ENCODE results near the gene RFX2. TPM values are rescaled to one million over a fixed set of nuclear protein-coding genes. Genes with fewer than 3 reads are reported as not detected.
A peak's percentile ranks its signal among the peaks of the same experiment; 100 is the strongest.

RFX2 gene
- polyA plus RNA-seq, 2 donors = 5.3 to 8.8 TPM

DNA sequence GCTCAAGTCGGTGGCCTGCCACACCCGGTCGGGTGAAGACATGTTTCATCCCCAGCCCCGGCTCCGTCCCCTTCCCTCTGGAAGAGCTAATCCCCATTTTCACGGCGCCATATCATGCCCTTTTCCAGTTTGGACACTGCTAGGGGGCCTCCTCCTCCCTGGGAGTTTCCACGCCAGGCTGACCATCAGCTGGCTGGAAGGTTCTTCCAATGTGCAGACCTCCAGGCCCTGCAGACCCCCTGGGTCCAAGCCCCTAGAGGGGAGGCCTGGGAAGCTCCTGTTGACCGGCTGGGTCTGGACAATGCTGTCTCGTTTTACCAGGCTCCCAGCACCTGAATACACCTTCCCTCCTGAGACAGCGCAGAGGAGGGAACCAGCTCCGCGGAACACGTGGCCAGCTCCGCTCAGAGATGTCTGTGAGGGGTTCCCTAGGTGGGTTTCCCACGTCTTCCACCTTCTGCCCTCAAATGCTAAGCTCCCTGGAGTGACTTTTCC, 87.7 kb downstream of the RFX2 start:
- WGBS, 2 donors = 75 to 76% methylated on average over 16 of the region's 16 CpGs
- no peak overlapping the region for H3K4me3 ChIP-seq (ENCODE audit: low read depth in 1 of 2, low read length in 2 of 2)
- no peaks in the 10 kb centered on the region for H3K27me3 ChIP-seq (ENCODE audit: control insufficient read depth in 1 of 2, insufficient read depth in 2 of 2, low read length in 2 of 2)
- no peaks in the 10 kb centered on the region for H3K9me3 ChIP-seq (ENCODE audit: control insufficient read depth in 2 of 2, insufficient read depth in 1 of 2, low read depth in 1 of 2, low read length in 1 of 2)
- peaks cover 0 to 17% of the 10 kb centered on the region in 2 donors for H3K36me3 ChIP-seq (ENCODE audit: control insufficient read depth in 2 of 2, insufficient read depth in 2 of 2, low read length in 1 of 2)
- no peaks in the 10 kb centered on the region for H3K4me1 ChIP-seq (ENCODE audit: control insufficient read depth in 2 of 2, insufficient read depth in 2 of 2, low read length in 1 of 2)
- peak overlapping the region; percentile 2 to 4 for H3K27ac ChIP-seq (ENCODE audit: low read depth in 2 of 2, low read length in 1 of 2)

DNA sequence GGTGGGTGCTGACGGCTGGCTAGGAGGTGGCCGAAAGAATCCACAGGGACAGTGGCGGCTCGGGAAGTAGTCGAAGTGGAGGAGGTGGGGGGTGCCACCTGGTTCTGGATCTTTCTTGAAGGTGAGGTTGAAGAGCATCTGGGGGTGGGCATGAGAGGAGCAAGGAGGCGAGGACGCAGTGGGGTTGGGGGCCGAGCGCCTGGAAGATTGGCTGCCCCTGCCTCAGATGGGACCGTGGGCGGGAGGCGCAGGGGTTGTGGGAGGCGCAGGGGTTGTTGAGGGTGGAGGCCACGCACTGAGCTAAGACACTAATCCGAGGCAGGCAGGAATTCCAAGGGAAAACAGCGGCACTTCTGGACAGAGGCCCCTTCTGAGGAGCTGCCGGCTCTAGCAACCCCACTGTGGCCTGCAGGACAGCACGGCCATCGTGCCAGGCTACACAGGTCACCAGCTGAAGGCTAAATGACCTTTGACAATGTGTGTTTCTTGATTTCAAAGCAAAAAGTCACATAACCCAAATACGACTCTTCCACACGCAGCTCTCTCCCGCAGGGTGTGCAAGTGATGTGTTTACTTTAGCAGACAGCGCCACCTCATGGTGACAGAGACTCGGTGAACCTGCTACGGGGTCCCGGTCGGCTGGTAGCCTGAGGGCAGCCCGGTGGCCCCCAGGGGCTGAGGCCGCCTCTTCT, 88.3 kb downstream of the RFX2 start:
- no peaks in the 10 kb centered on the region for H3K4me1 ChIP-seq (ENCODE audit: control insufficient read depth in 2 of 2, insufficient read depth in 2 of 2, low read length in 1 of 2)
- peaks cover 0 to 13% of the 10 kb centered on the region in 2 donors for H3K36me3 ChIP-seq (ENCODE audit: control insufficient read depth in 2 of 2, insufficient read depth in 2 of 2, low read length in 1 of 2)
- H3K4me3 ChIP-seq (ENCODE audit: low read depth in 1 of 2, low read length in 2 of 2) = no peak overlapping the region
- peak overlapping the region in 1 of 2 donors; percentile 18 for H3K27ac ChIP-seq (ENCODE audit: low read depth in 2 of 2, low read length in 1 of 2)
- no peaks in the 10 kb centered on the region for H3K9me3 ChIP-seq (ENCODE audit: control insufficient read depth in 2 of 2, insufficient read depth in 1 of 2, low read depth in 1 of 2, low read length in 1 of 2)
- H3K27me3 ChIP-seq (ENCODE audit: control insufficient read depth in 1 of 2, insufficient read depth in 2 of 2, low read length in 2 of 2) = no peaks in the 10 kb centered on the region
- 60 to 64% methylated on average over 28 to 29 of the region's 29 CpGs for WGBS, 2 donors

DNA sequence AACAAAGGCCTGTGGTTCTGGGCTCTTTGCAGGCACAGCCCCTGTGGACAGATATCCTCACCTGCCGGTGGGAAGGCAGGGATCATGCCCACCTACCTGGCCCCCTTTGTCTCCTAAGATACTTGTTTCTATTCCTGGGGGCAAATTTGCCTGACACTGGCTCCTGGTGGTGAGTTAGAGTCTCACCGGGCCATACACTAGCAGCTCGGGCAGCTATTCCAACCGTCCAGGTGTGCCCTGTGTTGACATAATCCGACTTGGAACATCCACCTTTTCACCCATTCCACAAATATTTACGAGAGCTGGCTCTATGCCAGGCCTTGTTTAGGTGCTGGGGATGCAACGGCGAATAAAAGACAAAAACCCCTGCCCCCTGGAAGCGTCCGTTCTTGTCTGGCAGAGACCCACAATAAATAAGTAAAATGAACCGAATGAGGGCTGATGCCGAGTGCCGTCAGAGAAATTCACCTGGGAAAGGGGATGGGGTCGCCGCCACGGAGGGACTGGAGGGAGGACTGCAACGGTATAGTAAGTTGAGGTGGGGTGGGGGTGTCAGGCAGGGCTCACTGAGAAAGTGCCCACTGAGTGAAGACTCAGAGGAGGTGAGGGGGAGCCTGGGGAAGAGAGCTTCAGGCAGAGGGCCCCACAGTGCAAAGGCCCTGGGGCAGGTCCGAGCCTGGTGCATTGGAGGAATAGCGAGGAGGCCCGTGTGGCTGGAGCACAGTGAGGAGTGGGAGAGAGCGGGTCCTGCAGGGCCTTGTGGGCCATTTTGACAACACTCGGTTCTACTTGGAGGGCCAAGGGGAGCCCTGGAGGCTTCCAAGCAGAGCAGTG, 89.1 kb downstream of the RFX2 start:
- H3K4me1 ChIP-seq (ENCODE audit: control insufficient read depth in 2 of 2, insufficient read depth in 2 of 2, low read length in 1 of 2) = no peaks in the 10 kb centered on the region
- H3K9me3 ChIP-seq (ENCODE audit: control insufficient read depth in 2 of 2, insufficient read depth in 1 of 2, low read depth in 1 of 2, low read length in 1 of 2) = no peaks in the 10 kb centered on the region
- no peak overlapping the region for H3K4me3 ChIP-seq (ENCODE audit: low read depth in 1 of 2, low read length in 2 of 2)
- 71 to 74% methylated on average over 22 of the region's 22 CpGs for WGBS, 2 donors
- H3K27me3 ChIP-seq (ENCODE audit: control insufficient read depth in 1 of 2, insufficient read depth in 2 of 2, low read length in 2 of 2) = no peaks in the 10 kb centered on the region
- peaks cover 0 to 6% of the 10 kb centered on the region in 2 donors for H3K36me3 ChIP-seq (ENCODE audit: control insufficient read depth in 2 of 2, insufficient read depth in 2 of 2, low read length in 1 of 2)
- H3K27ac ChIP-seq (ENCODE audit: low read depth in 2 of 2, low read length in 1 of 2) = no peak overlapping the region

DNA sequence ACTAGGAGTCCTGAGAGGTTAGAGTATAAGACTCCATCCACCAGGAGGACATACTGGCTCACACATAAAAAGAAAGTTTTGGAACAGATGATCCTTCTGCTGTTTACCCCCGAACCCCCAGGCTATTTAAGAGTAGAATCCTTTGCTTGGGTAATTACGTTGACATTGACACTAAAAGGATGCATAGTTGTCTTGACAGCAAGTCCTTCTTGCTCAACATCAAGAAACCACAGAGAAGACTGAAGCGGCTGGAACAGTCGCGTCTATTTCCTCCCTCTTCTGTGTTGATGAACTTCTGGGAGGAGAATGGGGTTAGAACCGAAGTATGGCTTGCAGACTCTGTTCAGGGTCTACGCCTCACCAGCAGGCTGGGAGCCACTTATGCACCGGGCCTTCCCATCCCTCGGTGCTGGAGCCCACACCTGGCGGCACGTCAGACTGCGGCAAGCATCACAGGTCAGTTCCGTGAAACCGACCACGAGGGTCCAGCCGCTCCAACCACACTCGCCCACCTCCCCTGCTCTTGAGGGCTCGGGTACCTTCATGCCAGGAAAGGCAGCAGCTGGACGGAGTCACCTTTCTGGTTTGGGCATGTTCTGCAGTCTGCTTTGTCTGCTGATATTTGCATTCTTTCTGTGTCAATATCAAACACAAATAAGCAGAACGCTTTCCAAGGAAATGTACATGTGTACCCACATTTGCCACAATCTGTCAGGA, 90.0 kb downstream of the RFX2 start:
- Histone ChIP-seq H3K4me3 (ENCODE audit: low read depth in 1 of 2, low read length in 2 of 2) (no peak overlapping the region), H3K27ac (ENCODE audit: low read depth in 2 of 2, low read length in 1 of 2) (no peak overlapping the region), H3K9me3 (ENCODE audit: control insufficient read depth in 2 of 2, insufficient read depth in 1 of 2, low read depth in 1 of 2, low read length in 1 of 2) (no peaks in the 10 kb centered on the region), H3K4me1 (ENCODE audit: control insufficient read depth in 2 of 2, insufficient read depth in 2 of 2, low read length in 1 of 2) (no peaks in the 10 kb centered on the region), H3K27me3 (ENCODE audit: control insufficient read depth in 1 of 2, insufficient read depth in 2 of 2, low read length in 2 of 2) (no peaks in the 10 kb centered on the region), H3K36me3 (ENCODE audit: control insufficient read depth in 2 of 2, insufficient read depth in 2 of 2, low read length in 1 of 2) (peaks cover 0 to 6% of the 10 kb centered on the region in 2 donors)
- WGBS, 2 donors = 66 to 69% methylated on average over 20 of the region's 20 CpGs

DNA sequence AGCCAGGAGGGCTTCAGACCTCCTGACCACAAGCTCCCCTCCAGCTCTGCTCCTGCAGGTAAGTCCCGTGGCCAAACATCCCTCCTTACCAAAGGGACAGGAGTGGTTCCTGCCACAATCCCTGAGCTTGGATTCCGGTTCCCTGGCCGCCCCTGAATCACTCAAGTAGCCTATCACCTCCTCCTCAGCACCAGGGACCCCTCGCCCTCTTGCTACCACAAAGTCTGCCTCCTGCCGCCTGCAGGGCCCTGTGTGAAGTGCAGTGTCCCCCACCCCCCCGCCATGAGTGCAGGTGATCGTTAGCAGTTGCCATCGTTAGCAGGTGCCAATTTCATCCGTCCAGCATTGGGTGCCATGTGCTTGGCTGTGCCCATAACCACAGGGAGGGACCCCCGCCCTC, 91.5 kb downstream of the RFX2 start:
- Histone ChIP-seq H3K36me3 (ENCODE audit: control insufficient read depth in 2 of 2, insufficient read depth in 2 of 2, low read length in 1 of 2) (peaks cover 0 to 6% of the 10 kb centered on the region in 2 donors), H3K4me3 (ENCODE audit: low read depth in 1 of 2, low read length in 2 of 2) (no peak overlapping the region), H3K9me3 (ENCODE audit: control insufficient read depth in 2 of 2, insufficient read depth in 1 of 2, low read depth in 1 of 2, low read length in 1 of 2) (no peaks in the 10 kb centered on the region), H3K27me3 (ENCODE audit: control insufficient read depth in 1 of 2, insufficient read depth in 2 of 2, low read length in 2 of 2) (no peaks in the 10 kb centered on the region), H3K27ac (ENCODE audit: low read depth in 2 of 2, low read length in 1 of 2) (no peak overlapping the region), H3K4me1 (ENCODE audit: control insufficient read depth in 2 of 2, insufficient read depth in 2 of 2, low read length in 1 of 2) (no peaks in the 10 kb centered on the region)
- WGBS, 2 donors = 79 to 90% methylated on average over 10 of the region's 10 CpGs

DNA sequence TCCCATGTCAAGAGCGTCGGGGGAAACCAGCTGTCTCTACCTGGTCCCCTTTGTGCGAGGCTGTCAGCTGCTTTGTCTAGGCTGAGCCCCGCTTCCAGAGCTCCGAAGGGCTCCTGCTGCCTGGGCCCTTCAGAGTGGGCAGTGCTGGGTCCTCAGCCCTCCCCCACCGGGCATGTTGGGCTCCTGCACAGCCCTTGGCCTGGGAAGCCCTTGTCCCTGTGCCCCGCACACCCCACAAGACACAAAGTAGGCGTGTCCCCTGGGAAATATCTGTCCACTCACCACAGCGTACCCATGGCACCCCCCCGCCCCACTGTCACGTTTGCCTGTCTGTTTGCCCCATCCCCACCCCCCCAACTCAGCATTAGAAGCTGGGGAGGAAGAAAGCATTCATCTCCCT, 92.7 kb downstream of the RFX2 start:
- Histone ChIP-seq H3K27me3 (ENCODE audit: control insufficient read depth in 1 of 2, insufficient read depth in 2 of 2, low read length in 2 of 2) (no peaks in the 10 kb centered on the region), H3K9me3 (ENCODE audit: control insufficient read depth in 2 of 2, insufficient read depth in 1 of 2, low read depth in 1 of 2, low read length in 1 of 2) (no peaks in the 10 kb centered on the region)
- 89 to 90% methylated on average over 11 of the region's 11 CpGs for WGBS, 2 donors

DNA sequence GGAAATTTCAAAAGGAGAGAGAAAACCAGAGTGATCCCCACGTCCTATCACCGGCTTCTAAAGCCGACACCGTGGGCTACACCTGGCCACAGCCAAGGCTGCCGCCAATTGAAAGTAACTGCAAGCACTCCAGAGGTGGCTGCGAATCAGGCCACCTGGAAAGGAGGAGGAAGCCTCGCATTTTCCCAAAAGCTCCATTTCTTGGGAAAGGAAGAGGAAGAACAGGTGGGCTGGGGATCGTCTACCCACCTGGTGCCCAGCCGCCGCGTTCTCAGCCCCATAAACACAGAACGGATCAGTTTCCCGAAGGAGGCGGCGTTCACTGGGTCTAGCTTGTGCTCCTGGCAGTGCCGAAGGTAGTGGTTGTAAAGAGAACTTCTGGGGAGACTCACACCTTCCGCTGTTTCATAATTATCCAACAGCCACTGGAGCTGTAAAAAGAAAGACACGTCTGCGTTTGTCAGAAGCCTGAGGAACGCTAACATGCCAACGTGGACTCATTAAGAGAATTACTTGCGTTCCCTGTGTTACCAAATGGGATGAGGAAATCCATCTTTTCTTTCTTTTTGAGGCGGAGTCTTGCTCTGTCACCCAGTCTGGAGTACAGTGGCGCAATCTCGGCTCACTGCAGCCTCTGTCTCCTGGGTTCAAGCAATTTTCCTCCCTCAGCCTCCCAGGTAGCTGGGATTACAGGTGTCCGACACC, 94.3 kb downstream of the RFX2 start:
- Histone ChIP-seq H3K36me3 (ENCODE audit: control insufficient read depth in 2 of 2, insufficient read depth in 2 of 2, low read length in 1 of 2) (peaks cover 0 to 5% of the 10 kb centered on the region in 2 donors), H3K9me3 (ENCODE audit: control insufficient read depth in 2 of 2, insufficient read depth in 1 of 2, low read depth in 1 of 2, low read length in 1 of 2) (no peaks in the 10 kb centered on the region), H3K27me3 (ENCODE audit: control insufficient read depth in 1 of 2, insufficient read depth in 2 of 2, low read length in 2 of 2) (no peaks in the 10 kb centered on the region), H3K27ac (ENCODE audit: low read depth in 2 of 2, low read length in 1 of 2) (no peak overlapping the region), H3K4me1 (ENCODE audit: control insufficient read depth in 2 of 2, insufficient read depth in 2 of 2, low read length in 1 of 2) (no peaks in the 10 kb centered on the region), H3K4me3 (ENCODE audit: low read depth in 1 of 2, low read length in 2 of 2) (no peak overlapping the region)
- 95 to 96% methylated on average over 26 of the region's 26 CpGs for WGBS, 2 donors

More for the DNA sequence above, 92.7 kb downstream of the RFX2 start:
- Histone ChIP-seq H3K4me1 (ENCODE audit: control insufficient read depth in 2 of 2, insufficient read depth in 2 of 2, low read length in 1 of 2) (no peaks in the 10 kb centered on the region), H3K4me3 (ENCODE audit: low read depth in 1 of 2, low read length in 2 of 2) (no peak overlapping the region), H3K36me3 (ENCODE audit: control insufficient read depth in 2 of 2, insufficient read depth in 2 of 2, low read length in 1 of 2) (peaks cover 0 to 3% of the 10 kb centered on the region in 2 donors), H3K27ac (ENCODE audit: low read depth in 2 of 2, low read length in 1 of 2) (no peak overlapping the region)

DNA sequence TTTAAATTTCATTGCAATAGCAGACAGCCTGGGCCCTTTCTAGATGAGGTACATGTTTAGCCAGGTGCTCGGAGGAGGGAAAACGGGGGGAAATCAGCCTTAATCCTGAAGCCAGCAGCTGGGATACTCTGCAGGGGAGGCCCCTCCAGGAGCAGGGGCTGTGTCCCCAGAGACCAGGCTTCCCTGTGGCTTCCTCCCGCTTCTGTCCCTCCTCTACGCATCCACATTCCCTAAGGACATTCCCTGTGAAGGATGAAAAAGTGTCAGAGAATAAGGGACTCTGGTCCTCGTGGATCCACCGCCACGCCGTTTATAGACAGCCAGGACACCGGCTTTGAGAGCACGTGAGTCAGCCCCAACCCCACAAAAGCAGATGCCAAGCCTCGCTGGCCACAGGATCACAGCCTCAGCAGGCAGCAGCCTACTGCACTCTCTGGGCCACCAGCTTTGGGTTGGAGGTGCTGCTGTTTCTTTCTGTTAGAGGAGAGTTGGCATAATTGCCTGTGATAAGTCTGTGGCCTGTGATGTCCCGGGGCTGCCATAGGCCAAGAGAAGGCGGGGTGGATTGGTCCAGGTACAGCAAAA, 95.7 kb downstream of the RFX2 start:
- H3K4me3 ChIP-seq (ENCODE audit: low read depth in 1 of 2, low read length in 2 of 2) = no peak overlapping the region
- no peaks in the 10 kb centered on the region for H3K27me3 ChIP-seq (ENCODE audit: control insufficient read depth in 1 of 2, insufficient read depth in 2 of 2, low read length in 2 of 2)
- H3K4me1 ChIP-seq (ENCODE audit: control insufficient read depth in 2 of 2, insufficient read depth in 2 of 2, low read length in 1 of 2) = no peaks in the 10 kb centered on the region
- peaks cover 0 to 10% of the 10 kb centered on the region in 2 donors for H3K36me3 ChIP-seq (ENCODE audit: control insufficient read depth in 2 of 2, insufficient read depth in 2 of 2, low read length in 1 of 2)
- no peak overlapping the region for H3K27ac ChIP-seq (ENCODE audit: low read depth in 2 of 2, low read length in 1 of 2)
- WGBS, 2 donors = 86 to 91% methylated on average over 13 of the region's 13 CpGs
- H3K9me3 ChIP-seq (ENCODE audit: control insufficient read depth in 2 of 2, insufficient read depth in 1 of 2, low read depth in 1 of 2, low read length in 1 of 2) = no peaks in the 10 kb centered on the region
